GM23338 (cell line): ENCODE data around the gene SPECC1L. TPM values are rescaled to one million over a fixed set of nuclear protein-coding genes. Genes with fewer than 3 reads are reported as not detected.

Source experiments
- ATAC-seq: fragments of 200-7000 bp; cut with Tn5 transposase; 3 replicates; pipeline ENCODE4 v1.9.1; 2020
- DNase-seq: peaks from one replicate; pipeline ENCODE4 v3.0.0-alpha.2; 2015; ENCODE audit warnings: low spot score
- H2AFZ ChIP-seq: fragments of 200-600 bp; sonication (generic); 2 replicates; pipeline ENCODE4 v1.8.0; 2016; ENCODE audit warnings: antibody characterized with exemption, mild to moderate bottlenecking, moderate library complexity
- H3F3A ChIP-seq: fragments of 200-600 bp; sonication (generic); replicated peaks from 2 replicates; pipeline ENCODE4 v1.8.0; 2017; ENCODE audit warnings: antibody characterized with exemption, mixed run types, low read depth
- H3K27ac ChIP-seq: fragments of 200-600 bp; sonication (generic); 2 replicates; pipeline ENCODE4 v1.6.1; 2016; ENCODE audit warnings: low read depth
- H3K27me3 ChIP-seq: fragments of 200-600 bp; sonication (generic); 2 replicates; pipeline ENCODE4 v1.8.0; 2016; ENCODE audit warnings: mild to moderate bottlenecking, mixed run types, moderate library complexity; ENCODE audit not compliant: insufficient read depth
- H3K36me3 ChIP-seq: fragments of 200-600 bp; sonication (generic); 2 replicates; pipeline ENCODE4 v1.8.0; 2016; ENCODE audit warnings: mild to moderate bottlenecking; ENCODE audit not compliant: insufficient read depth
- H3K4me1 ChIP-seq: fragments of 200-600 bp; sonication (generic); 2 replicates; pipeline ENCODE4 v1.8.0; 2016; ENCODE audit warnings: mild to moderate bottlenecking, moderate library complexity; ENCODE audit not compliant: insufficient read depth
- H3K4me2 ChIP-seq: fragments of 200-600 bp; sonication (generic); 2 replicates; pipeline ENCODE4 v1.7.1; 2017; ENCODE audit warnings: mixed run types
- H3K4me3 ChIP-seq: fragments of 200-600 bp; sonication (generic); 2 replicates; pipeline ENCODE4 v1.6.1; 2016; ENCODE audit warnings: mixed run types
- H3K79me2 ChIP-seq: fragments of 200-600 bp; sonication (generic); replicated peaks from 2 replicates; pipeline ENCODE4 v1.8.0; 2017; ENCODE audit warnings: mild to moderate bottlenecking; ENCODE audit not compliant: insufficient read depth
- H3K9me2 ChIP-seq: fragments of 200-600 bp; sonication (generic); 2 replicates; pipeline ENCODE4 v1.8.0; 2017; ENCODE audit not compliant: insufficient read depth
- H4K20me1 ChIP-seq: fragments of 200-600 bp; sonication (generic); replicated peaks from 2 replicates; pipeline ENCODE4 v1.8.0; 2017; ENCODE audit warnings: mild to moderate bottlenecking; ENCODE audit not compliant: insufficient read depth
- H3K27ac Mint-ChIP-seq: 2 replicates; pipeline ENCODE4 v1.8.0; 2020; ENCODE audit warnings: inconsistent platforms, mild to moderate bottlenecking, moderate library complexity, mixed read lengths
- H3K27me3 Mint-ChIP-seq: 3 replicates; pipeline ENCODE4 v1.8.0; 2022; ENCODE audit warnings: low read depth, mild to moderate bottlenecking, moderate library complexity, mixed read lengths, inconsistent platforms; ENCODE audit not compliant: insufficient read depth, poor library complexity
- H3K36me3 Mint-ChIP-seq: 3 replicates; pipeline ENCODE4 v1.8.0; 2021; ENCODE audit warnings: low read depth, mild to moderate bottlenecking, inconsistent platforms, moderate library complexity, mixed read lengths
- H3K4me1 Mint-ChIP-seq: 3 replicates; pipeline ENCODE4 v1.8.0; 2020; ENCODE audit warnings: mild to moderate bottlenecking, inconsistent platforms, mixed read lengths
- H3K4me3 Mint-ChIP-seq: 3 replicates; pipeline ENCODE4 v1.8.0; 2021; ENCODE audit warnings: moderate library complexity, mild to moderate bottlenecking, inconsistent platforms, mixed read lengths
- H3K9me3 Mint-ChIP-seq: 3 replicates; pipeline ENCODE4 v1.8.0; 2020; ENCODE audit warnings: moderate library complexity, mild to moderate bottlenecking, inconsistent platforms, mixed read lengths
- CREB1 ChIP-seq: fragments of 250-450 bp; sonication (Bioruptor Pico); IDR thresholded peaks from 2 replicates; pipeline ENCODE4 v1.5.0; 2020; ENCODE audit warnings: low read depth, mild to moderate bottlenecking, moderate library complexity
- EZH2 ChIP-seq: fragments of 200-600 bp; sonication (generic); IDR thresholded peaks from one replicate; pipeline ENCODE4 v1.8.0; 2017; ENCODE audit warnings: antibody characterized with exemption, mild to moderate bottlenecking, low read depth; ENCODE audit not compliant: unreplicated experiment
- EZH2phosphoT487 ChIP-seq: fragments of 200-600 bp; sonication (generic); IDR thresholded peaks from one replicate; pipeline ENCODE4 v1.8.1; 2018; ENCODE audit warnings: antibody characterized with exemption; ENCODE audit not compliant: unreplicated experiment
- JUNB ChIP-seq: IDR thresholded peaks from one replicate; pipeline ENCODE4 v1.6.1; 2016; ENCODE audit warnings: antibody characterized with exemption; ENCODE audit not compliant: unreplicated experiment
- REST ChIP-seq: IDR thresholded peaks from one replicate; pipeline ENCODE4 v1.6.1; 2018; ENCODE audit warnings: antibody characterized with exemption; ENCODE audit not compliant: unreplicated experiment
- STAT1 ChIP-seq: IDR thresholded peaks from one replicate; pipeline ENCODE4 v1.6.1; 2016; ENCODE audit warnings: antibody characterized with exemption; ENCODE audit not compliant: unreplicated experiment
- ZNF114 ChIP-seq: fragments of 250-450 bp; sonication (Bioruptor Pico); IDR thresholded peaks from 2 replicates; pipeline ENCODE4 v1.5.0; 2020; ENCODE audit warnings: mild to moderate bottlenecking, moderate library complexity
- ZNF331 ChIP-seq: fragments of 250-450 bp; sonication (Bioruptor Pico); IDR thresholded peaks from 2 replicates; pipeline ENCODE4 v1.5.0; 2020; ENCODE audit warnings: low read depth, mild to moderate bottlenecking, moderate library complexity
- polyA plus RNA-seq: library from polyadenylated mRNA; unstranded; fragments of >200 nt; fragmentation: Nextera tagmentation; extraction: Ambion mirVana; gene quantifications from 2 replicates; pipeline ENCODE4 v1.2.1, GENCODE V29; 2016
- total RNA-seq: library from RNA; depleted of rRNA; stranded (reverse); fragments of >200 nt; shearing (Covaris generic); gene quantifications from 2 replicates; pipeline ENCODE4 v1.2.3, GENCODE V29; 2014
- TF ChIP-seq, protein P1 (sequence below), 2 experiments: fragments of 200-600 bp in 1 of 2; sonication (generic) in 1 of 2; conservative IDR thresholded peaks; 2 replicates each; pipeline versions ENCODE4 v1.5.1 to v1.6.1; 2016 to 2017; ENCODE audit warnings: antibody characterized with exemption in 2 of 2, low read depth in 2 of 2, mild to moderate bottlenecking in 2 of 2, moderate library complexity in 1 of 2

The SPECC1L gene
- total and polyA plus RNA-seq, 2 experiments from 2014 or later = 24.3 to 44.7 TPM

- H3K36me3 ChIP-seq = no peaks in the 10 kb centered on the region
- no peak for DNase-seq
- Mint-ChIP-seq H3K36me3 (peaks cover 18% of the 10 kb centered on the region), H3K4me1 (no peaks in the 10 kb centered on the region), H3K27ac (peak overlapping the region; percentile 8; the same call in 1 of the 2 replicates), H3K27me3 (no peaks in the 10 kb centered on the region), H3K9me3 (no peaks in the 10 kb centered on the region), H3K4me3 (no peak overlapping the region)
- no peaks in the 10 kb centered on the region for H3K9me2 ChIP-seq
- H3K4me1 ChIP-seq = no peaks in the 10 kb centered on the region; the same call in 1 of the 2 replicates
- no peaks in the 10 kb centered on the region for H3K27me3 ChIP-seq
- peaks cover 3% of the 10 kb centered on the region for H4K20me1 ChIP-seq
- no peak overlapping the region for H3K4me2 ChIP-seq
- H3K4me3 ChIP-seq = no peak overlapping the region
- H3F3A ChIP-seq = no peaks in the 10 kb centered on the region
- H3K79me2 ChIP-seq = no peaks in the 10 kb centered on the region
- TF ChIP-seq CREB1 (CRISPR knock-in tag) = no peak
- TF ChIP-seq, protein P1, sequence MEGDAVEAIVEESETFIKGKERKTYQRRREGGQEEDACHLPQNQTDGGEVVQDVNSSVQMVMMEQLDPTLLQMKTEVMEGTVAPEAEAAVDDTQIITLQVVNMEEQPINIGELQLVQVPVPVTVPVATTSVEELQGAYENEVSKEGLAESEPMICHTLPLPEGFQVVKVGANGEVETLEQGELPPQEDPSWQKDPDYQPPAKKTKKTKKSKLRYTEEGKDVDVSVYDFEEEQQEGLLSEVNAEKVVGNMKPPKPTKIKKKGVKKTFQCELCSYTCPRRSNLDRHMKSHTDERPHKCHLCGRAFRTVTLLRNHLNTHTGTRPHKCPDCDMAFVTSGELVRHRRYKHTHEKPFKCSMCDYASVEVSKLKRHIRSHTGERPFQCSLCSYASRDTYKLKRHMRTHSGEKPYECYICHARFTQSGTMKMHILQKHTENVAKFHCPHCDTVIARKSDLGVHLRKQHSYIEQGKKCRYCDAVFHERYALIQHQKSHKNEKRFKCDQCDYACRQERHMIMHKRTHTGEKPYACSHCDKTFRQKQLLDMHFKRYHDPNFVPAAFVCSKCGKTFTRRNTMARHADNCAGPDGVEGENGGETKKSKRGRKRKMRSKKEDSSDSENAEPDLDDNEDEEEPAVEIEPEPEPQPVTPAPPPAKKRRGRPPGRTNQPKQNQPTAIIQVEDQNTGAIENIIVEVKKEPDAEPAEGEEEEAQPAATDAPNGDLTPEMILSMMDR (conservative IDR thresholded peaks at IDR 0.05; ENCODE audit: low read depth in 2 of 2) = peak in 1 of 2 experiments; percentile 8; a peak in 1 of 4 replicates
- no peak overlapping the region for H3K27ac ChIP-seq
- no peak for ATAC-seq
- H2AFZ ChIP-seq = no peak overlapping the region
Measured at GRCh38 chr22:24393012-24393559, 122.5 kb downstream of the SPECC1L start.

DNA sequence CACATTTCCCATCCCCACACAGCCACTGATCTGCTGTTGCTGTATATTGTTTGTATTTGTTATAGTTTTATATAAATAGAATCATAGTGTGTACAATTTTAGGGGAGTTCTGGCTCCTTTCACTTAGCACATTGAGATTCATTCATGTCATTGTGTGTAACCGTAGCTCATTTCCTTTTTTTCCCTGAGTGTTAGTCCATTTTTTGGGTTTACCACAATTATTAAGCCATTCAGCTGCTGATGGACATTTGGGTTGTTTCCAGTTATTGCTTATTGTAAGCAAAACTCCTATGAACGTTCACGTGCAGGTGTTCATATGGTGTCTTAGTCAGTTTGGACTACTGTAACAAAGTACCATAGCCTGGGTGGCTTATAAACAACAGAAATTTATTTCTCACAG is 123.2 kb downstream of the SPECC1L start:
- ATAC-seq = no peak
- no peaks in the 10 kb centered on the region; the same call in 1 of the 2 replicates for H3K4me1 ChIP-seq
- H3K27me3 Mint-ChIP-seq = no peaks in the 10 kb centered on the region

More for the DNA sequence above, 123.2 kb downstream of the SPECC1L start:
- Mint-ChIP-seq H3K36me3 (peaks cover 20% of the 10 kb centered on the region), H3K27ac (no peak overlapping the region), H3K4me1 (no peaks in the 10 kb centered on the region), H3K9me3 (no peaks in the 10 kb centered on the region), H3K4me3 (no peak overlapping the region)
- TF ChIP-seq EZH2 = no peak
- TF ChIP-seq CREB1 (CRISPR knock-in tag) = no peak
- no peak for TF ChIP-seq STAT1
- no peak for TF ChIP-seq JUNB
- TF ChIP-seq ZNF114 = no peak
- no peak for TF ChIP-seq EZH2phosphoT487
- TF ChIP-seq ZNF331 (CRISPR knock-in tag) = no peak
- TF ChIP-seq REST = no peak
- H4K20me1 ChIP-seq = peaks cover 4% of the 10 kb centered on the region
- no peak for DNase-seq
- no peaks in the 10 kb centered on the region for H3K79me2 ChIP-seq
- no peak overlapping the region for H3K4me3 ChIP-seq
- no peaks in the 10 kb centered on the region for H3K36me3 ChIP-seq
- no peaks in the 10 kb centered on the region for H3K27me3 ChIP-seq
- H3K9me2 ChIP-seq = no peaks in the 10 kb centered on the region
- no peaks in the 10 kb centered on the region for H3F3A ChIP-seq
- no peak overlapping the region for H3K27ac ChIP-seq
- no peak overlapping the region for H3K4me2 ChIP-seq
- no peak overlapping the region for H2AFZ ChIP-seq
